H1 (cell line): ENCODE results near the gene KIF2C.
"Not testable (repeated sequence)": the region's sequence is repeated elsewhere in the genome, so short reads cannot be mapped to it uniquely, and the experiment has no call there.

Experiments used
- ASH2L ChIP-seq: fragments of 200-600, 300-600 bp; sonication (generic); IDR thresholded peaks from one replicate; pipeline ENCODE4 v1.7.1; 2017; ENCODE audit warnings: low read length
- ATF2 ChIP-seq: IDR thresholded peaks from 2 replicates; pipeline ENCODE4 v1.6.1; 2012; ENCODE audit warnings: low read length, inconsistent platforms
- BCL11A ChIP-seq, 2 experiments: IDR thresholded peaks; one replicate each; pipeline ENCODE4 v1.6.1; 2011; ENCODE audit warnings: low read depth in 2 of 2, low read length in 2 of 2, mild to moderate bottlenecking in 2 of 2
- CHD7 ChIP-seq: fragments of 300-600 bp; sonication (generic); IDR thresholded peaks from 2 replicates; pipeline ENCODE4 v1.7.1; 2012; ENCODE audit warnings: low read length, moderate library complexity, mild to moderate bottlenecking, inconsistent platforms; ENCODE audit not compliant: insufficient replicate concordance
- CTCF ChIP-seq, 3 experiments: IDR thresholded peaks; 1 replicate in 2 of 3; 2 replicates in 1 of 3; pipeline versions ENCODE4 v1.5.1 to v1.6.1; 2011; ENCODE audit warnings: low read length in 3 of 3, mild to moderate bottlenecking in 3 of 3, inconsistent platforms in 2 of 3, low read depth in 1 of 3, moderate library complexity in 1 of 3; ENCODE audit not compliant: insufficient read depth in 1 of 3; ENCODE audit errors: control extremely low read depth in 1 of 3
- EP300 ChIP-seq, 2 experiments: IDR thresholded peaks; 1 replicate in 1 of 2; 2 replicates in 1 of 2; pipeline ENCODE4 v1.6.1; 2011 to 2012; ENCODE audit warnings: low read depth in 2 of 2, low read length in 2 of 2, mild to moderate bottlenecking in 2 of 2, borderline replicate concordance in 1 of 2, inconsistent platforms in 1 of 2, moderate library complexity in 1 of 2
- MAFK ChIP-seq: IDR thresholded peaks from 2 replicates; pipeline ENCODE4 v1.6.1; 2012; ENCODE audit warnings: low read depth, mild to moderate bottlenecking, improper control_type of control experiment, low read length
- NRF1 ChIP-seq: IDR thresholded peaks from 2 replicates; pipeline ENCODE4 v1.6.1; 2011; ENCODE audit warnings: mild to moderate bottlenecking, low read depth, low read length, improper control_type of control experiment
- POLR2A ChIP-seq, 2 experiments: IDR thresholded peaks; 1 replicate in 1 of 2; 2 replicates in 1 of 2; pipeline ENCODE4 v1.6.1; 2011; ENCODE audit warnings: low read depth in 2 of 2, low read length in 2 of 2, mild to moderate bottlenecking in 2 of 2; ENCODE audit errors: control extremely low read depth in 1 of 2
- POLR2AphosphoS5 ChIP-seq: IDR thresholded peaks from 2 replicates; pipeline ENCODE4 v1.6.1; 2011; ENCODE audit warnings: low read depth, low read length
- RAD21 ChIP-seq, 2 experiments: IDR thresholded peaks in 1 of 2; conservative IDR thresholded peaks in 1 of 2; 2 replicates each; pipeline ENCODE4 v1.6.1; 2011; ENCODE audit warnings: low read depth in 2 of 2, low read length in 2 of 2, improper control_type of control experiment in 1 of 2, inconsistent platforms in 1 of 2, mild to moderate bottlenecking in 1 of 2, moderate library complexity in 1 of 2
- RFX5 ChIP-seq: IDR thresholded peaks from 2 replicates; pipeline ENCODE4 v1.6.1; 2011; ENCODE audit warnings: low read depth, low read length, improper control_type of control experiment, borderline replicate concordance
- SAP30 ChIP-seq: fragments of 300-600 bp; sonication (generic); IDR thresholded peaks from 2 replicates; pipeline ENCODE4 v1.7.1; 2012; ENCODE audit warnings: low read length, moderate library complexity, mild to moderate bottlenecking, inconsistent platforms; ENCODE audit not compliant: insufficient read depth, insufficient replicate concordance
- TCF12 ChIP-seq: IDR thresholded peaks from 2 replicates; pipeline ENCODE4 v1.6.1; 2011; ENCODE audit warnings: low read depth, mild to moderate bottlenecking, low read length

- TF ChIP-seq RFX5; CTCF (IDR thresholded peaks at IDR 0.05; ENCODE audit: control extremely low read depth in 1 of 3, insufficient read depth in 1 of 3, low read depth in 1 of 3, low read length in 3 of 3); CHD7; RAD21 (IDR thresholded peaks at IDR 0.05 in 1 of 2, conservative IDR thresholded peaks at IDR 0.05 in 1 of 2; ENCODE audit: low read depth in 2 of 2, low read length in 2 of 2); BCL11A (IDR thresholded peaks at IDR 0.05; ENCODE audit: low read depth in 2 of 2, low read length in 2 of 2); ASH2L; MAFK; POLR2AphosphoS5; NRF1; TCF12; EP300 (IDR thresholded peaks at IDR 0.05; ENCODE audit: borderline replicate concordance in 1 of 2, low read depth in 2 of 2, low read length in 2 of 2); ATF2; SAP30; POLR2A (IDR thresholded peaks at IDR 0.05; ENCODE audit: control extremely low read depth in 1 of 2, low read depth in 2 of 2, low read length in 2 of 2): not testable (repeated sequence)
Measured at GRCh38 chr1:44810762-44811105, 71.1 kb downstream of the KIF2C start.
